ENCODE data around the gene IGSF9.

Gene IGSF9

GRCh38 chr1:159943908-159944622 is 1.3 kb downstream of the IGSF9 start:
- no peak for DNase-seq

GRCh38 chr1:159943278-159943640 is 2.2 kb downstream of the IGSF9 start:
- no peak for DNase-seq

- DNase-seq = no peak
Measured at GRCh38 chr1:159942632-159943277, 2.7 kb downstream of the IGSF9 start.

DNA sequence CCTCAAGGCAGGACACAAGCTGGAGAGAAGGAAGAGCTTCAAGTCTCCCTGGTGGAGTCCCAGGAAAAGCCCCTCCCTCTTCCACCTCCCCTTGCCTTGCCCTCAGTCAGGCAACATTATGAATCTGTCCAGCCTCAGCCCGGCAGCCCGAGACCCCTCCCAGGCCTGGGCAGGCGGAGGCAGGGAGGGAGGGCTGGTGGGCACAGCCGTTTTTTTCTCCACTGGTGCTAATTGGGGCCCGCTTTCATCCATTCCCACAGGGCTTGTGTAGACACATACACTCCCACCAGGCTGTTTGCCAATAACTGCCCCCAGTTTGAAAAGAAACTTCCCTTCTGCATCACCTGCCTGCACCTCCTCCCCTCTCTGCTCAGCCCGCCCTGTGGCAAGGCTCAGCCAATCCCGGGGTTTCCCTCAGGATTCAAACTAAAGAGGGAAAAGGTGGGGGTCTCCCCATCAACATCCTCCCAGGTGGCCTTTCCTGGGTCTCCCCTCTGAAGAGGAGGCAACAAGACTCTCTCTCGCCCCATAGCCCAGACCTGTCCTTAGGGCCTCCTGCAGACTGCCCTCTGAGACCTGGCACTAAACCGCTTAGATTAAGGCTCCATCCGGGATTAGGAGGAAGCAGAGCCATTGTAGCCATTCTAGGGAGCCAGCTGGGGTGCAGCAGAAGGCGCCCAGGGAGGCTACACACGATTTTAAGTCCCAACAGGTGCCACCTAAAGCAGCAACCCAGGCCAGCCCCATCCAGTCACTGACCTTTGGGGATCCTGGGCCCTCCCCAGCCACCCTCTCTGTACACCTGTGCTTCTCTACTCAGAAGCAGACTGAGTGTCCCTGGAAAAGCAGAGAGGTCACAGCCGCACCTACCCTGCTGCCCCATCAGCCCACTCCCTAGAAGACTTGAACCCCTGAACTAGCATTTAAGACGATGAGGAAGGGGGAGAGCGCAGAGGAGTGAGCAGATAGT is 3.5 kb downstream of the IGSF9 start:
- DNase-seq = no peak

DNA sequence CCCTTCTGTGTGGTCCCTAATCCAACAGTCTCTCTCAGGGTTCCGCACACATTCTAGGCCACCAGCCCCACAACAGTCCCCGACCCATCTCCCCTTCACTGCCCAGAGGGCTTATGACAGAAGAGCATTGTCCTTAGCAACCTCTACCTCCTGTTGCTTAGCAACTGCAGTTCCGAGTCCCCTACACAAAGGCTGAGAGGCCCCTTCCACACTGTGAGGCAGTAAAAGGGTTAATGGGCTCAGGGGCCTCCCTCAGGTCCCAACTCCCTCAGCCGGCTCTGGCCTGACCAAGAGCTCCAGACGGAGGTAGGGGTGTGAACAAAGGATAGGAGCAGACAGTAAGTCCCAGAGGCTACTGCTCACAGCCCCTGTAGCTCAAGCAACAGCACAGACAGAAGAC is 4.3 kb downstream of the IGSF9 start:
- no peak for DNase-seq

DNA sequence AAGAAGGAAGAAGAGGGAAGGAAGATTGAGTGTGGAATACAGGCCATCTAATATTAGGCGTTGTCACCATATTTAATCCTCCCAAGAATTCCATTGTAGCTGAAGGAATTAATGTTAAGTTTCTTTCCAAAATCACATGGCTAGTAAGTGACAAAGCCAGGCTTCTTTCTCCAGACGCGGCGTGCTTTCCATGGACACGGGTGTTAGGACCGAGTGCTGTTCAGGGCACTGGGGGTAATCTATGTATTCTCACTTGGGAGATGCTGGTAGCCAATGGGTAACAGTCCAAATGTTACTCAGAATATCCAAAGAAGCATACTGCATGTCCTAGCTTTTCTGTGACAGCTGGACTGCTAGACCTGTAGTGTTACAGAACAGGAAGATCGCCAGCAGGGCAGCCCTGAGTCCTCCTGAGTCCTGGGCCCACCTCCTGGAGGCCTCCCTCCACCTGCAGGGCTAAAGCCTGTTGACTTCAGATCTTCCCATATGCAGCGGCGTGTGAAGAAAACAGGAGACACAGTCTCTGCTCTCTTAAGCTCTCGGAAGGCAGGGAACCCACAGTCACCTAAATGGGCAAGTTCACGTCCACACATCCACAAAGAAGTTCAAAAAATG is 5.3 kb downstream of the IGSF9 start:
- no peak for DNase-seq

DNA sequence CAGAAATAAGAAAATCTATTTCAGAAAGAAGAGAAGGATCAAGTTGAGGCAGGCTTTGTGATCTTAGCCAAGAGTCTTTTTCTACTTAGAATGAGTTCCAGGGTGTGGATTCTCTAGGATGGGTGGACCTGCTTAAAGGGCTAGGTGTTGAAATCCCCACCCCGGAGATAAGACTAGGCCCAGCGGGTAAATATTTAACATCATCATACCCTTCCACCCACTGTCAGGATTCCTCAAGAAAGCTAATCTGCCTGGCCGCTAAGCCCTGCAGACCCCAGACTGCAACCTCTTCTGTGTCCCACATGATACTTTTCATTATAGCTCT is 5.8 kb downstream of the IGSF9 start:
- no peak for DNase-seq

DNA sequence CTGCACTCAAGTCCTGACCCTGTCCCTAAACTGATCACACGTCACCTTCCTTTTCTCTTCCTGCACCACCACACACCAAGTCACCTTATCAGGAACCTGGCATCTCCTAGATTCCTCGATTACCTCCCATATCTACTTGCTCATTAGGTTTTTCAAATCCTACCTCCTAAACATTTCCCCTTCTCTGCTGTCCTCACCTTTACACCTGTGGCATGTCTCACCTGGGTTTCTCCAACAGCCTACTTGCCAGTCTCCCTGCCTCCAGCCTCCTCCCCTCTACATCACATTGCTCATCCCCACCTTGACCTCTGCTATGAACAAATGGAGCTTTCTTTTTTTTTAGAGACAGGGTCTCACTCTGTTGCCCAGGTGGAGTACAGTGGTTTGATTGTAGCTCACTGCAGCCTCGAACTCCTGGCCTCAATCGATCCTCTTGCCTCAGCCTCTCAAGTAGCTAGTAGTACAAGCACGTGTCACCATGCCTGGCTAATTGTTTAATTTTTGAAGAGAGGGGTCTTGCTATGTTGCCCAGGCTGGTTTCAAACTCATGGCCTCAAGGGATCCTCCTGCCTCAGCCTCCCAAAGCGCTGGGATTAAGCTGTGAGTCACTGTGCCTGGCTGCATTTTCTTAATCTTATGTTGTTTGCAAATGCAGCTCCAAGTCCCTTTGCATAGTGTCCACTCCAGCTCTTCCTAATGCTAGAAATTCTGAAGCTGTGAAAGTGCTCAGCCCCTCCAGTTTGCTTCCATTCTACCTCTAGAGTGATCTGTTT is 6.3 kb downstream of the IGSF9 start:
- DNase-seq = no peak

DNA sequence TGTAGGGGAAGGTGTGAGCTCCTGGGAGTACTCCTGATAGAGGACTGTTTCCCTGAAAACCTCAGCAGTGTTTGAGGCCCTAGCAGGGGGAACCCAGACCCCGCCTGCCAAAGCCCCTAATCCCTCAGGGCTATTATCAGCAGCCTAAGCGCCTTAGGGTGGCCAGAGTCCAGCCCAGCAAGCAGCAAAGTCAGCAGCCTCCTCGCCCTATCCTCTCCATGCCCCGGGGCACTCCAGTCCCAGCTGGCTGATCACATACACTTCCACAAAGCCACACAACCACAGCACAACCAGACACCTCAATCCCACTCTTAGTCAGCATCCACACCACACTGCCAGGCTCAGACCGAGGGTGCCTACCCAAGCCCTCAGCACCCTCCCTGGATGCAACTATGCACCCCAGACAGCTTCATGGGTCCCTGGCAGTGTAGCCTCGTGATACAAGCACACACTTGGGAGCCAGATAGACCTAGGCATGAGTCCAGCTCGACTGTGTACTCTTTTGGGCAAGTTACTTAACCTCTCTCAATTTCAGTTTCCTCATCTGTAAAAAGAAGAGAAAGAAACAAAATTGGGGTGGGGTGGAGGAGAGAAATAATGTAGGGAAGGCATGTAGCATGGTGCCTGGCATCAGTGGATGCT is 7.1 kb downstream of the IGSF9 start:
- DNase-seq = peak in 1 of 5 donors; percentile 20

DNA sequence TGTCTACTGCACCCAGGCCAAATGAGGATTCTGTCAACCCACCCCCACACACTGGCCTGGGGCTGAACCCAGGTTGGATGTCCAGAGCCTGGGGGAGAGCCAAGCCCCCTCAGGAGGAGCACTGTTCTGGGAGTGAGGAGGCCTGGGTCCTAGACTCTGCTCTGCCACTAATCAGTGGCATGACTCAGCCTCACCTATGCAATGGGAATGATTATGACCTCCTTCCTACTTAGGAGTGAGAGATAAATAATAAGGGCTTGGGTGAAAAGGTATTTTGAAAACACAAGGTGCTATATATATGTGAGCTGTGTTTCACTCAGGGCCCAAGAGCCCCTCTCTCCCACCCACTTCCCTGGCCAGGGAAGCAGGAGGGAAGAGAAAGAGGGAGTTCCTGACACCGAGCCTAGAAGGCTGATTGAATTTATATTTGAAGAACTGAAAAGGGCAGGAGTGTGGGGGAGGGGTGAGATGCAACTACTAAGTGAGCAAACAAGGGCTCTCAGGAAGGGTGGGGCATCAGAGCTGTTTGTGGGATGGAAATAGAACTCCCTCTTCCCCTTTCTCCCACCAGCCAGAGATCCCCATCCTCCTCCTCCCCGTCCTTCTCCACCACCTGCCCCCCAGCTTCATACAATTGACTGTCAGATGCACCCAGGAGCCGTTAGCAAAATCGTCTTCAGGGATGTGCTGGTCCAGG is 8.2 kb downstream of the IGSF9 start:
- no peak for DNase-seq

- DNase-seq = peak; percentile 56 to 81 (median 64)
Measured at GRCh38 chr1:159936273-159936904, 9.0 kb downstream of the IGSF9 start.

DNA sequence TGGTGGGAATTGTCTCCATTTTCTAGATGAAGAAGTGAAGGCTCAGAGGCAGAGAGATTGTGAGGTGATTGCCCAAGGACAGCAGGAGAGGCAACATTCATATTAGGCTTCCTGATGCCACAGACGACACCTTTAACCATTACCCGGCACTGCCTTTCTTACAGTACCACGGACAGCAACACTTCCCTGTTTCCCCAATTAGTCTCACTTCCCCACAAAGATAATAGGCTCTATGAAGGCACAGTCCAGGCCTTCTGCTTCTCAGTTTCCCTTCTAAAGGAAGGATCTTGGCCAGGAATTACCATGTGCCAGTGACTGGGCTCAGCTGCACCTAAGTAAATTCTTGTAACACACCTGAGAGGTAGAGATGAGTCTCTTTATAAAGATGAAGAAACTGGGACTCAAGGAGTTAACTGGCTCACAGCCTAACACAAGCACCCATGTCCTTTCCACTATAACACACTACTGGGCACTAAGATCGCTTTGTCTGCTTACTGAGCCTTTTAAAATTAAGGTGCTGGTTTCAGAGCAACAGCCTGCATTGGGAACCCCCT is 9.6 kb downstream of the IGSF9 start:
- no peak for DNase-seq

DNA sequence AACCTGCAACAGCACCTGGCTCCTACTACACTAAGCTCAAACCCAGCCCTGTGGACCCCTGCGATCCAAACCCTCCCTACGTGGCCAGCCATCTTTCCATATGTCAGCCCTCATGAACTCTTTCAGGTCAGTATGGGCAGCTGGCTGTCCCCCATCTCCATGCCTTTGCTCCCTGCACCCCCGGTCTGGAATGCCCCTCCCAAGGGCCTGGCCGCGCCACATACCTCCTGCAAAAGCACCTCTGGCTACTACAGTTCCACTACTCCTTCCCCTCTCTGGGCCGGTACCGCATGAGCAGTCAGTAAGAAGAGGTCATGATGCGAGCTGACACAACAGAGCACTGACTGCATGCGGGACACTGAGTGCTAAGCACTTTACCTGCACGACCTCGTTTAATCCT is 10.1 kb downstream of the IGSF9 start:
- DNase-seq = no peak

DNA sequence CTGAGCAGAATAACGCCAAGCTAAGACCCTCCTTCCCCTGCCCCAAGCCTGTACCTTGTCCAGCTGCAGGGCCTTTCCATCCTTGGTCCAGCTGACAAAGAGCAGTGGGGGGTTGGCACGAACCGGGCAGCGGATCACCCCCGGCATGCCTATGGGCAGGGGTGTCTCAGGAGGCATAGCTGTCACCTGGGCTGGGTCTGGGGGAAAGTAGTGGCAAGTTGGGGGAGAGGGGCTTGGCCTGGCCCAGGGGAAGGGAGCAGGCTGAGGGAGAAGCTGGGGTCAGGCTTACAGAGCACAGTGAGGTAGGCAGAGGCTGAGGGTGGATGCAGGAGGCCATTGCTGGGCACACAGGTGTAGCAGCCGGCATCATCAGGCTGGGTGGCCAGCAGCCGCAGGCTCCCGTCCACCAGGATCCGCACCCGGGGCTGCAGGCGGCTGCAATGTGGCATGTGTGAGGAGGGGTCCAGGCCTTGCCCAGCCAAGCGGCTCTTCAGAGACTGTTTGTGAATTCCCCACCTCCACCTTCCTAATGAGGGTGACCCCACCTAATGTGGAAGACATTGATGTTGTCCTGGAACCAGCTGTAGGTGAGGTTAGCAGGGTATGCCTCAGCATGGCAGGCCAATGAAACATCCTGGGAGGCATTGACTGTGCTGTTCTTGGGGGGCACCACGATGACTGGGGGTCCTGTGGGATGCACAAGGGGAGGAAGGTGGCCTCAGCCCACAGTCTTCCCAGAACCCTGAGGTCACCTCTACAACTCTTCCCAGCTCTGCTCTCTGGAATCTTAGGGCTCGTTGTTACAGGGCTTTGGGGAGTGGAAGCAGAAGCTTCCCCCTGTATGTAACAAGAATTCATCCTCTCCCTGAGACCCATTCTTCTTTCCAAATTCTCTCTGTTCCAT is 11.0 kb downstream of the IGSF9 start:
- no peak for DNase-seq

DNA sequence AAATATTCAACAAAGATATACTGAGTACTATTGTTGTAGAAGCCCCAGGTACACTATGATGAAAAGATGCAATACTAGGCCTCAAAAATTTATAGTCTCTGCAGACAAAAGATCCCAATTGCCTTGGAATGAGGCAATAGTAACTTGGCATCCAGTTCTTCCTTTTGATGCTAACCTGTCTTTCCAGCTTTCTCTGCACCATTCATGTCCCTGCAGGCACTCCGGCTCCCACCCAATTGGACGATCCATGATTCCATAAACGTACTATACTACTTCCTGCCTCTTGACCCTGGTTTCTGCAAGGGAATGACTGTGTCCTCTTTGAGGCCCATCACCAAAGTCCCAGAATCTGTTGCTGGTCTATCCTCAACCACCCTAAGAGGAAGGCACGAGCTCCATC is 12.1 kb downstream of the IGSF9 start:
- DNase-seq = no peak

DNA sequence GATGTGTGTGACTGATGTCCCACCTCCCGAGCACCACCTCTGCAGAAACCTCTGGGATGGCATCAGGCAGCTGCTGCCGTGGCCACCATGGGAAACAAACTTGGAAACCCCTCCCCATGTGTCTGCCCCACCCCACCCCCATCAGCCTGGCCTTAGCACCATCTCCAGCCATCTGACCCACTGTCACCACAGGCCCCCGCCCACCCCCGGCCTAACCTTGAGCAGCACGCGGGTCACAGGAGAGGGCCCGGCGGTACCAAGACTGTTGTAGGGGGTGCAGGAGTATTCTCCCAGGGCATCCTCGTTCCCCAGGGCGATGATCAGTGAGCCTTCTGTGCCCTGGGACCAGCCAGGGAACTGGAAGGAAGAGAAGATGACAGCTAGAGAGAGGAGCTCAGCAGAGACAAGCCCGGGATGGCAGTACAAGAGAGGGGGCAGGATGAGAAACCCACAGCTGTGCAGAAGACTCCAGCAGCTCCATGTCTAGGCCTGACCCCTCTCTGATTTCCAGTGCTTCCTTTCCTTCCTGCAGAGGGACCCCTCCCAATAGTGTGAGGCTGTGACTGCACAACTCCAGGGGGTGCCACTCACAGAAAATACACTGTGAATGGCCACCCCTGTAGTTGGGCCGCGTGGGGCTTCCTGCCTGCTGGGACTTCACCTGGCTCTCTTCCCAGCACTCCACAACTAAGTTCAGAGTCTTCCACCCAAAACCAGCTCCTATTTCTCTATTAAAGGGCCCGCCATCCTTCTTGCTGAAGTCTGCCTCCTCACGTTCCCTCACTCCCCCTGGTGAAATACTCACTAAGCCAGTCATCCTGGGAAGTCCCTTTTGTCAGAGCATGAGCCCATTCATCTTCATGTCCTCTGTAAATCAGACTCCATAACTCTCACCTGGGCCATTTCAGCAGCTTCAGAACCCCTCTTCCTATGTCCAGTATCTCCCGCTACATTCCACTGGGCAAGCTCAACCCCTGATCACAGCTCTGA is 12.8 kb downstream of the IGSF9 start:
- no peak for DNase-seq

DNA sequence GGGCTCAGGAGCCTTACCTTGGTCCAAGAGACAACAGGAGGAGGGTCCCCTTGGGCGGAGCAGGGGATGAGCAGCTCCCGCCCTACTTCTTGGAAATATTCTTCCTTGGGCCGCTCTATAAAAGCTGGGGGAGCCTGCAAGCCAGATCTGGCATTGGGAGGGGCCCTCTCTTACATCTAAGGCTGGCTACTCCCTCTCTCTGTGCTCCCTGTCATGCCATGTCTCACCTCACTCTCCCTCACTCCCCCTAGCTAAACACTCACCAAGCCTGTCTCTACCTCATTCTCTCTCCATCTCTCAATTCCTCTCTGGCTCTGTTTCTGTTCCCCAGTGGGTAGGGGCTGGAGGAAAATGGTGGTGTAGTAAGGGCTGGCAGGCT is 13.6 kb downstream of the IGSF9 start:
- no peak for DNase-seq
